Tibial nerve (tissue), 4 donors: ENCODE measurements around the gene KRTAP5-1.

Source experiments
- EP300 ChIP-seq, 2 donors: sonication (generic); formaldehyde crosslinking; IDR thresholded peaks; one replicate each; pipeline ENCODE4 v1.6.1; 2017; ENCODE audit warnings: antibody characterized with exemption in 2 of 2, mild to moderate bottlenecking in 1 of 2
- TF ChIP-seq, protein P1 (sequence below), 5 experiments: fragments of 200-600 bp in 3 of 5; fragments of 450-650 bp in 2 of 5; sonication (generic) in 3 of 5; IDR thresholded peaks; one replicate each; pipeline ENCODE4 v1.5.1; 2016 to 2019; ENCODE audit warnings: antibody characterized with exemption in 5 of 5, mild to moderate bottlenecking in 3 of 5, moderate library complexity in 2 of 5

DNA sequence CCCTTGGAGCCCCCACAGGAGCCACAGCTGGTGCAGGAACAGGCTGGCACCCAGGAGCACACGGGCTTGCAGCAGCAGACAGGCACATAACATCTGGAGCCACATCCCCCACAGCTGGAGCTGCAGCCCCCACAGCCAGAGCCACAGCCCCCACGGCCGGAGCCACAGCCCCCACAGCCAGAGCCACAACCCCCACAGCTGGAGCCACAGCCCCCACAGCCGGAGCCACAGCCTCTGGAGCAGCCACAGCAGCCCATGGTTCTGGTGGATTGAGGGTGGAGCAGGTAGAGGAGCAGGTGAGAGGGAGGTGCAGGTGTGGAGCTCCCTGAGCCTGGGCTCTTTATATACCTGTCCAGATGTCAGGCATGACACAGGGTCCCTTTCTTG is 12.9 kb upstream of the KRTAP5-1 start, which contains the start of gene KRTAP5-2:
- no peak for TF ChIP-seq EP300 (IDR thresholded peaks at IDR 0.05)
- TF ChIP-seq, protein P1, sequence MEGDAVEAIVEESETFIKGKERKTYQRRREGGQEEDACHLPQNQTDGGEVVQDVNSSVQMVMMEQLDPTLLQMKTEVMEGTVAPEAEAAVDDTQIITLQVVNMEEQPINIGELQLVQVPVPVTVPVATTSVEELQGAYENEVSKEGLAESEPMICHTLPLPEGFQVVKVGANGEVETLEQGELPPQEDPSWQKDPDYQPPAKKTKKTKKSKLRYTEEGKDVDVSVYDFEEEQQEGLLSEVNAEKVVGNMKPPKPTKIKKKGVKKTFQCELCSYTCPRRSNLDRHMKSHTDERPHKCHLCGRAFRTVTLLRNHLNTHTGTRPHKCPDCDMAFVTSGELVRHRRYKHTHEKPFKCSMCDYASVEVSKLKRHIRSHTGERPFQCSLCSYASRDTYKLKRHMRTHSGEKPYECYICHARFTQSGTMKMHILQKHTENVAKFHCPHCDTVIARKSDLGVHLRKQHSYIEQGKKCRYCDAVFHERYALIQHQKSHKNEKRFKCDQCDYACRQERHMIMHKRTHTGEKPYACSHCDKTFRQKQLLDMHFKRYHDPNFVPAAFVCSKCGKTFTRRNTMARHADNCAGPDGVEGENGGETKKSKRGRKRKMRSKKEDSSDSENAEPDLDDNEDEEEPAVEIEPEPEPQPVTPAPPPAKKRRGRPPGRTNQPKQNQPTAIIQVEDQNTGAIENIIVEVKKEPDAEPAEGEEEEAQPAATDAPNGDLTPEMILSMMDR (IDR thresholded peaks at IDR 0.05), result no peak
